ENCODE data around the gene APOBEC3H.
A peak's percentile ranks its signal among the peaks of the same experiment; 100 is the strongest.
"Not testable (repeated sequence)": the region's sequence is repeated elsewhere in the genome, so short reads cannot be mapped to it uniquely, and the experiment has no call there.

Gene APOBEC3H

DNA sequence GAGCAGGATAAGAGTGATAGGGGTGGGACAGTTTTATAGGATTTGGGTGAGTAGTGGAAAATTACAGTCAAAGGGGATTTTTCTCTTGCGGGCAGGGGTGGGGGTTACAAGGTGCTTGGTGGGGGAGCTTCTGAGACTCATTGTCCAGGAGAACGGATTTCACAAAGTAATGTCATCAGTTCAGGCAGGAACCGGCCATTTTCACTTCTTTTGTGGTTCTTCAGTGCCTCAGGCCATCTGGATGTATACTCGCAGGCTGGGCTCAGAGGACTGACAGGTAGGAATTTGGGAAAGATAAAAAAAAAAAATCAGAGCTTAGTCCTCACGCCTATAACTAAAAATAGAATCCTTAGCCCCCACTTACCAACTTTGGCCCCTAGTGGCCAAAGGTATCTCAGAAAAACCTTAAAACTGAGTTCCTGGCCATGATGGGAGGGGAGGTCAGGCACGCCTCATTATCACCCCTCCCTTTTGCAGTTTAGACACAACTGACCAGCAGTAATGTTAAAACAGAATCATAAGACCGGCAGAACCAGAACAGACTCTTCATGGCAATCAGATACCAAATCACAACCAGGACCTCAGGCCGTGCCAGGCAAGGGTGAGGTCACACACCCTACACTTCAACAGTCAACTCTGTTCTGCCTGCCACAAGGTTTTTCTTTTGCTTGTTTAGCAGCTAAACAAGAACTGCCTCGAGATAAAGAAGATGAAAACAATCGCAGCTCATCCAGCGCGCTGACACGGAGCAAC is 28.8 kb upstream of the APOBEC3H start:
- DNase-seq (ENCODE audit: extremely low read depth, insufficient read length) = no peak
- H3K36me3 ChIP-seq (ENCODE audit: control insufficient read depth, insufficient read depth, low read length) = no peaks in the 10 kb centered on the region
- H3K4me3 ChIP-seq (replicated peaks; ENCODE audit: low read depth, low read length) = peak overlapping the region; percentile 63
- no peaks in the 10 kb centered on the region for H3K27me3 ChIP-seq (replicated peaks; ENCODE audit: control insufficient read depth, insufficient read depth, low read length)
- TF ChIP-seq, protein P1, sequence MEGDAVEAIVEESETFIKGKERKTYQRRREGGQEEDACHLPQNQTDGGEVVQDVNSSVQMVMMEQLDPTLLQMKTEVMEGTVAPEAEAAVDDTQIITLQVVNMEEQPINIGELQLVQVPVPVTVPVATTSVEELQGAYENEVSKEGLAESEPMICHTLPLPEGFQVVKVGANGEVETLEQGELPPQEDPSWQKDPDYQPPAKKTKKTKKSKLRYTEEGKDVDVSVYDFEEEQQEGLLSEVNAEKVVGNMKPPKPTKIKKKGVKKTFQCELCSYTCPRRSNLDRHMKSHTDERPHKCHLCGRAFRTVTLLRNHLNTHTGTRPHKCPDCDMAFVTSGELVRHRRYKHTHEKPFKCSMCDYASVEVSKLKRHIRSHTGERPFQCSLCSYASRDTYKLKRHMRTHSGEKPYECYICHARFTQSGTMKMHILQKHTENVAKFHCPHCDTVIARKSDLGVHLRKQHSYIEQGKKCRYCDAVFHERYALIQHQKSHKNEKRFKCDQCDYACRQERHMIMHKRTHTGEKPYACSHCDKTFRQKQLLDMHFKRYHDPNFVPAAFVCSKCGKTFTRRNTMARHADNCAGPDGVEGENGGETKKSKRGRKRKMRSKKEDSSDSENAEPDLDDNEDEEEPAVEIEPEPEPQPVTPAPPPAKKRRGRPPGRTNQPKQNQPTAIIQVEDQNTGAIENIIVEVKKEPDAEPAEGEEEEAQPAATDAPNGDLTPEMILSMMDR (IDR thresholded peaks at IDR 0.05; ENCODE audit: insufficient read depth, low read length, poor library complexity, severe bottlenecking) = peak; percentile 51

DNA sequence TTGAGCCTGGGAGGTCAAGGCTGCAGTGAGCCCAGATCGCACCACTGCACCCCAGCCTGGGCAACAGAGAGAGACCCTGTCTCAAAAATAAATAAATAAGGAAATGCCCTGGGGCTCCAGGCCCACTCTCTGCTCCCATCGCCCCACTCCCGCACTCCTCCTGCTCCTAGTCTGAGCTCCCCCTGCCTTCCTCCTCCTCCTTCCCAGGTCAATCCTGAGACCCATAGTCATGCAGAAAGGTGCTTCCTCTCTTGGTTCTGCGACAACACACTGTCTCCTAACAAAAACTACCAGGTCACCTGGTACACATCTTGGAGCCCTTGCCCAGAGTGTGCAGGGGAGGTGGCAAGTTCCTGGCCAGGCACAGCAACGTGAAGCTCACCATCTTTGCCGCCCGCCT is 26.9 kb upstream of the APOBEC3H start:
- no peak for DNase-seq (ENCODE audit: extremely low read depth, insufficient read length)
- TF ChIP-seq, protein P1 (IDR thresholded peaks at IDR 0.05; ENCODE audit: insufficient read depth, low read length, poor library complexity, severe bottlenecking) = no peak
- no peaks in the 10 kb centered on the region for H3K36me3 ChIP-seq (ENCODE audit: control insufficient read depth, insufficient read depth, low read length)
- H3K27me3 ChIP-seq (replicated peaks; ENCODE audit: control insufficient read depth, insufficient read depth, low read length) = no peaks in the 10 kb centered on the region
- no peak overlapping the region for H3K4me3 ChIP-seq (replicated peaks; ENCODE audit: low read depth, low read length)

DNA sequence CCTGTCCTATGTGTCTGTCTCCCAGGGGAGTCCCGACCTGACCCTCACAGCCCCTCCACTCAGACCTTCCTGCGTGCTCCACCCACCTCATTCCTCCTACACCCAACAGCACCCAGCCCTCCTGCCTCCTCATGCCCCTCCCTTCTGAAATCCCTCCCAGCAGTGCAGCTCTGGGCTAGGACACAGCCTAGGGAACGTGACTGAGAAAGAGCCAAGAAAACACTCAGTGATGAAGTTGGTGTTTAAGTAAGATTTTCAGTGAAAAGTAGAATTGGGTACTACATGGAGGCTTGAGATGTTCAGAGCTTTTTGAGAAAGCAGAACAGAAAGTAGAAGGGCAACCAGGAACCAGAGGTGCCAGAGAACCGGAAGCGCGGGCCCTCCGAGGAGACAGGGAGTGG is 24.5 kb upstream of the APOBEC3H start:
- H3K36me3 ChIP-seq (ENCODE audit: control insufficient read depth, insufficient read depth, low read length); H3K27me3 ChIP-seq (replicated peaks; ENCODE audit: control insufficient read depth, insufficient read depth, low read length); H3K4me3 ChIP-seq (replicated peaks; ENCODE audit: low read depth, low read length): not testable (repeated sequence)
- peak; percentile 59 for DNase-seq (ENCODE audit: extremely low read depth, insufficient read length)

DNA sequence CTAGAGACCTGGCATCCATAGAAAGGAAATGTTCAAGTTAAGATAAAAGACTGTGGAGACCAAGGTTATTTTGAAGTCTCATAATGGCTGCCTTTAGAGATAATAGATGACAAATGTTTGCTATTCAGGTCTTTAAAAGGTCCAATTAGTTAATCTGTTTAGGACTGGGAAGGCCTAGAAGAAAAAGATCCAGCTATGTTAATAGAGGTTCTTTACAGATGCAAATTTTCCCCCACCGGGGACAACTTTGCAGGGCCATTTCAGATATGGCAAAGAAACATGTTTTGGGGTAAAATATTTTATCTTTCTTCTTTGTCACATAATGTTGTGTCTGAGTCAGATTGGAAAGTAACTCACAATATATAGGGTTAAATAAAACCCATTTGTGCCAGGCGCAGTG is 23.1 kb upstream of the APOBEC3H start:
- TF ChIP-seq, protein P1 (IDR thresholded peaks at IDR 0.05; ENCODE audit: insufficient read depth, low read length, poor library complexity, severe bottlenecking) = no peak
- Histone ChIP-seq H3K27me3 (replicated peaks; ENCODE audit: control insufficient read depth, insufficient read depth, low read length) (no peaks in the 10 kb centered on the region), H3K36me3 (ENCODE audit: control insufficient read depth, insufficient read depth, low read length) (no peaks in the 10 kb centered on the region), H3K4me3 (replicated peaks; ENCODE audit: low read depth, low read length) (no peak overlapping the region)
- DNase-seq (ENCODE audit: extremely low read depth, insufficient read length) = no peak

DNA sequence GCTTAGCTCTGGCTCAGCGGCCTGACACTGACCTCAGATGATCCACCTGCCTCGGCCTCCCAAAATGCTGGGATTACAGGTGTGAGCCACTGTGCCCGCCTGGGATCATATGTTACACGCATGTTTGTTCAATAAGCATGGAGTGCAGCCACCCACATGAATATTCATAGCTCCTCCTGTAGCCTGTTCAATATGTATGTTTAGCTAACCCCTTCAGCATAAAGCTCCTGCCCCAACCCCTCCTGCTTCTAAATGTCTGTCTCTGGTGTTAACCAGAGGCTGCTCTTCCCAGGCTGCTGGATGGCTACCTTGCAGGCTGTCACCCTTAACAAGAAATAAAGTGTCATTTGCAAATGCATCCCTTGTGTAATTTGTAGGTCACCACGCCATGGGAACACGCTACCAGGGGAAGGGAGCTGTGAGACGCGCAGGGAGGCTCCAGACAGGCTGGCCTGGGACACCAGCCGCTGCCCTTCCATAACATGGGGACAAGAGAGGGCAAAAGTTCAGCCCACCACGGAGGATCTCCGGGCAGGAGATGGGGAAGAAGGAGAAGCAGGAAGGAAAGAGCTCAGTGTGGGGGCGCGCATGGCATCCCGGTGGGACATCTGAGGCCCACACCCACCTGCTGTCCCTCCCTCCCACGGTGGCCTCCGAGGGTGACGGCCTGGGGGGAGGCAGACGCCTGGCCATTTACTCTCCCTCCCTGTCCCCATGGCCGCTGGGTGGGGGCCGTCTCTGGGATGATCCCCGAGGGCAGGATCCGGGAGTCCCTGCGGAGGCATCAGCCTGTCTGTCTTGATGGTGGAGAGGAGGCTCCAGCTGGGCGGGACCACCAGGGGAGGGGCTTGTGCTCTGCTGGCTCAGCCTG is 20.7 kb upstream of the APOBEC3H start:
- peak overlapping the region; percentile 53 for H3K4me3 ChIP-seq (replicated peaks; ENCODE audit: low read depth, low read length)
- DNase-seq (ENCODE audit: extremely low read depth, insufficient read length); H3K27me3 ChIP-seq (replicated peaks; ENCODE audit: control insufficient read depth, insufficient read depth, low read length); H3K36me3 ChIP-seq (ENCODE audit: control insufficient read depth, insufficient read depth, low read length): not testable (repeated sequence)

DNA sequence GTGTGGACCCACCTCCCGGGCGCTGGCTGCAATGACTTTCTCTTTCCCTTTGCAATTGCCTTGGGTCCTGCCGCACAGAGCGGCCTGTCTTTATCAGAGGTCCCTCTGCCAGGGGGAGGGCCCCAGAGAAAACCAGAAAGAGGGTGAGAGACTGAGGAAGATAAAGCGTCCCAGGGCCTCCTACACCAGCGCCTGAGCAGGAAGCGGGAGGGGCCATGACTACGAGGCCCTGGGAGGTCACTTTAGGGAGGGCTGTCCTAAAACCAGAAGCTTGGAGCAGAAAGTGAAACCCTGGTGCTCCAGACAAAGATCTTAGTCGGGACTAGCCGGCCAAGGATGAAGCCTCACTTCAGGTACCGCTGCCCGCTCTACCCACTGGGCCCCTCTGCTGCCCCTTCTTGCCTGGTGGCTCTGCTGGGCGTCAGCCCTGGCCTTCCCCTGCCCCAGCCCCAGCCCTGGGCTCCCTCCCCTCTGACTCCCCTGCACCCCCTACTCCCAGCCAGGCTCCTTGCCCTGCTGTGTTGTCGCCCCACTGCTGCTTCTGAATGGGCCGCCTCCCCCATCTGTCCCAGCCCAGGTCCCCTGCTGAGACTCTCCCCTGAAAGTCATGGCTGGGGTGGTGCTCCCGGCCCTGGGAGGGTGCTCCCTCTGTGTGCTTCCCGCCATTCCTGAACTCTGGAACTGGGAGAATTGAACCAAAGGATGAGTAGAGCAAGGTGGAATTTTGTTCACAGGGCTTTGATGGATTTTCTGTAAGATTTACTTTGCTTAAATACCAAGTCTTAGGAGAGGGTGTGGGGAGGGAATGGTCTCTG is 19.8 kb upstream of the APOBEC3H start, which contains the start of gene APOBEC3G:
TSS of gene APOBEC3G (plus strand) at position 250 of the 815 bp plus-strand sequence. CDS start at position 337, 87 bp downstream.
- not testable (repeated sequence) for DNase-seq (ENCODE audit: extremely low read depth, insufficient read length); H3K27me3 ChIP-seq (replicated peaks; ENCODE audit: control insufficient read depth, insufficient read depth, low read length)
- Histone ChIP-seq H3K4me3 (replicated peaks; ENCODE audit: low read depth, low read length) (peak within 1 kb of the TSS; percentile 71), H3K36me3 (ENCODE audit: control insufficient read depth, insufficient read depth, low read length) (peaks cover 12% of the 10 kb centered on the region)

DNA sequence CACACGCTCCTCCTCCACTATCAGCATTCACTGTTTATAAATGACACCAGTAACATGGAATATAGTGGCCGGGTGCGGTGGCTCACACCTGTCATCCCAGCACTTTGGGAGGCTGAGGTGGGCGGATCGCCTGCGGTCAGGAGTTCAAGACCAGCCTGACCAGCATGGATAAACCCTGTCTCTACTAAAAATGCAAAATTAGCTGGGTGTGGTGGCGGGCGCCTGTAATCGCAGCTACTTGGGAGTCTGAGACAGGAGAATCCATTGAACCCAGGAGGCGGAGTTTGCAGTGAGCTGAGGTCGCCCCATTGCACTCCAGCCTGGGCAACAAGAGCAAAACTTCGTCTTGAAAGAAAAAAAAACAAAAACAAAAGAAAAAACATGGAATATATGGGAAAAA is 19.1 kb upstream of the APOBEC3H start:
- Histone ChIP-seq H3K36me3 (ENCODE audit: control insufficient read depth, insufficient read depth, low read length) (peaks cover 12% of the 10 kb centered on the region), H3K4me3 (replicated peaks; ENCODE audit: low read depth, low read length) (peak overlapping the region; percentile 71)
- H3K27me3 ChIP-seq (replicated peaks; ENCODE audit: control insufficient read depth, insufficient read depth, low read length); DNase-seq (ENCODE audit: extremely low read depth, insufficient read length): not testable (repeated sequence)
